GM23248 (cell line): ENCODE results near the gene PCSK9. TPM values are rescaled to one million over a fixed set of nuclear protein-coding genes. Genes with fewer than 3 reads are reported as not detected.
"Not testable (repeated sequence)": the region's sequence is repeated elsewhere in the genome, so short reads cannot be mapped to it uniquely, and the experiment has no call there.

Experiments used
- DNase-seq: peaks from one replicate; pipeline ENCODE4 v3.0.0-alpha.2; 2015
- H2AFZ ChIP-seq: fragments of 200-600 bp; sonication (generic); 2 replicates; pipeline ENCODE4 v1.6.1; 2016; ENCODE audit warnings: antibody characterized with exemption
- H3F3A ChIP-seq: fragments of 200-600 bp; sonication (generic); 2 replicates; pipeline ENCODE4 v1.6.1; 2016; ENCODE audit warnings: mild to moderate bottlenecking, antibody characterized with exemption, mixed run types; ENCODE audit not compliant: insufficient read depth
- H3K27ac ChIP-seq: fragments of 200-600 bp; sonication (generic); 2 replicates; pipeline ENCODE4 v1.5.1; 2016; ENCODE audit warnings: mild to moderate bottlenecking
- H3K27me3 ChIP-seq: fragments of 200-600 bp; sonication (generic); replicated peaks from 2 replicates; pipeline ENCODE4 v1.6.1; 2016; ENCODE audit warnings: mild to moderate bottlenecking; ENCODE audit not compliant: insufficient read depth
- H3K36me3 ChIP-seq: fragments of 200-600 bp; sonication (generic); 2 replicates; pipeline ENCODE4 v1.6.1; 2016; ENCODE audit warnings: low read depth, mild to moderate bottlenecking
- H3K4me1 ChIP-seq: fragments of 200-600 bp; sonication (generic); 2 replicates; pipeline ENCODE4 v1.6.1; 2016; ENCODE audit warnings: mild to moderate bottlenecking; ENCODE audit not compliant: insufficient read depth
- H3K4me2 ChIP-seq: fragments of 200-600 bp; sonication (generic); one replicate; pipeline ENCODE4 v1.6.1; 2016; ENCODE audit warnings: mild to moderate bottlenecking; ENCODE audit not compliant: unreplicated experiment
- H3K4me3 ChIP-seq: fragments of 200-600 bp; sonication (generic); 2 replicates; pipeline ENCODE4 v1.5.1; 2016; ENCODE audit warnings: mild to moderate bottlenecking
- H3K79me2 ChIP-seq: fragments of 200-600 bp; sonication (generic); 2 replicates; pipeline ENCODE4 v1.6.1; 2016; ENCODE audit warnings: mild to moderate bottlenecking; ENCODE audit not compliant: insufficient read depth
- H3K9ac ChIP-seq: fragments of 200-600 bp; sonication (generic); 2 replicates; pipeline ENCODE4 v1.6.1; 2016; ENCODE audit warnings: mild to moderate bottlenecking
- H3K9me2 ChIP-seq: fragments of 200-600 bp; sonication (generic); 2 replicates; pipeline ENCODE4 v1.6.1; 2016; ENCODE audit warnings: mixed run types, mild to moderate bottlenecking, moderate library complexity; ENCODE audit not compliant: insufficient read depth
- H3K9me3 ChIP-seq: fragments of 200-600 bp; sonication (generic); one replicate; pipeline ENCODE4 v1.6.1; 2017; ENCODE audit warnings: low read depth
- H4K20me1 ChIP-seq: fragments of 200-600 bp; sonication (generic); 2 replicates; pipeline ENCODE4 v1.6.0; 2016; ENCODE audit not compliant: insufficient read depth
- EZH2 ChIP-seq: fragments of 200-600 bp; sonication (generic); IDR thresholded peaks from 2 replicates; pipeline ENCODE4 v1.6.1; 2018; ENCODE audit warnings: antibody characterized with exemption, mild to moderate bottlenecking; ENCODE audit not compliant: insufficient read depth, poor library complexity, severe bottlenecking
- EZH2phosphoT487 ChIP-seq: fragments of 200-600 bp; sonication (generic); IDR thresholded peaks from 2 replicates; pipeline ENCODE4 v1.6.1; 2018; ENCODE audit warnings: antibody characterized with exemption, moderate library complexity, mild to moderate bottlenecking, low read depth; ENCODE audit not compliant: insufficient read depth
- WGBS, 2 experiments: methylation state at CpG; one replicate each; pipeline ENCODE4 v1.1.6; 2015 to 2017; ENCODE audit warnings: low lambda C conversion rate in 2 of 2, low coverage in 1 of 2; ENCODE audit errors: missing lambda C conversion rate in 2 of 2; 5-methylcytosine and 5-hydroxymethylcytosine counted together
- in situ Hi-C: fragments of 300-500 bp; cut with MboI; formaldehyde crosslinking; loops from 2 replicates; pipeline ENCODE4 v1.15.0; 2020
- polyA plus RNA-seq: library from polyadenylated mRNA; unstranded; fragments of >200 nt; fragmentation: Nextera tagmentation; extraction: Ambion mirVana; gene quantifications from 2 replicates; pipeline ENCODE4 v1.2.1, GENCODE V29; 2016
- total RNA-seq: library from RNA; depleted of rRNA; stranded (reverse); fragments of >200 nt; shearing (Covaris generic); gene quantifications from 2 replicates; pipeline ENCODE4 v1.2.3, GENCODE V29; 2014; rRNA removed

The PCSK9 gene
- total and polyA plus RNA-seq, 2 experiments from 2014 or later = 0.11 to 0.16 TPM

DNA sequence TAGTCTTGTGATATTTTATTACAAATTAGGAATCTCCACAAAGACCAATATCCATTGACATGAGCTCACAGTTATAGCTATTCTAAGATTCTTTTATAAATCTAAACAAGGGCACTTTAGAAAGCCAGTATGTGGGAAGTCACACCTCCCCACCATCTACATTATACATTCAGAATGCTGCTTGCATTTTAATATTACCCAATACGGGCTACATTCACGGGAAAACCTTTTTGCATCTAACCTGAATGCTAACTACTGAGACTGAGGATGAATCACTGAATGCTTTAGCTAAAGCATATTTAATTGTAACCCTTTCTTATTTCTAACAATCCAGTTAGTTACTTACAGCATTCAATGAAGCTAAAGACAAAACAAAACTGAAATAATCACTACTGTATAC lies 53.1 kb downstream of the PCSK9 start:
- H3F3A ChIP-seq = no peaks in the 10 kb centered on the region
- no peak for TF ChIP-seq EZH2phosphoT487
- no peak for TF ChIP-seq EZH2
- H3K9ac ChIP-seq = no peak overlapping the region
- no peaks in the 10 kb centered on the region for H3K9me2 ChIP-seq
- no peak overlapping the region for H2AFZ ChIP-seq
- no peak overlapping the region for H3K27ac ChIP-seq
- no peaks in the 10 kb centered on the region for H3K27me3 ChIP-seq
- peaks cover 86% of the 10 kb centered on the region for H3K36me3 ChIP-seq
- no peaks in the 10 kb centered on the region for H3K4me1 ChIP-seq
- in situ Hi-C loops = no loop called here
- H3K79me2 ChIP-seq = no peaks in the 10 kb centered on the region
- no peaks in the 10 kb centered on the region for H3K9me3 ChIP-seq
- no peak for DNase-seq
- WGBS, 2 experiments = 97 to 100% methylated on average over 2 of the region's 2 CpGs
- no peak overlapping the region for H3K4me3 ChIP-seq
- H4K20me1 ChIP-seq = no peaks in the 10 kb centered on the region
- no peak overlapping the region for H3K4me2 ChIP-seq

DNA sequence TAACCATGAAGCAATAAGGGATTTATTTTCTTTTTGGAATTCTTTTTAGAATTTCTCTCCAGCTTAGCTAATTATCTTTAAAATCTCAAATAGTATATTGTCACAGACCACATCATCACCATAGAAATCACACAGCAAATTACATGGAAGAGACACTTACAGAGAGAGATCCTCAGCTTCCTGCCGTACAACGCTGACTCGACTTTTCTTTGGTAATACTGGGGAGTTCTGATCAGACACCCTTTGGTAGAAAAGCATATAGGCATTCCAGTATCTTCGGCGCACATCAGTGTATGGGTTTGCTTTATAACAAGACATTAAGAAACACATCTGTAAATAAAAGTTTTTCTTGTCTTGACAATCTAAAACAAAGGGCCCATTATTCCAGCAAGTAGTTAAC lies 55.7 kb downstream of the PCSK9 start:
- in situ Hi-C loops = no loop called here
- Histone ChIP-seq H3K9ac (no peak overlapping the region), H3K27me3 (no peaks in the 10 kb centered on the region), H3K4me2 (no peak overlapping the region), H3K79me2 (no peaks in the 10 kb centered on the region), H3F3A (no peaks in the 10 kb centered on the region), H3K27ac (no peak overlapping the region), H3K4me1 (no peaks in the 10 kb centered on the region), H2AFZ (no peak overlapping the region), H3K4me3 (no peak overlapping the region), H3K9me2 (no peaks in the 10 kb centered on the region), H4K20me1 (no peaks in the 10 kb centered on the region), H3K36me3 (peaks cover 92% of the 10 kb centered on the region), H3K9me3 (no peaks in the 10 kb centered on the region)
- no peak for TF ChIP-seq EZH2
- no peak for TF ChIP-seq EZH2phosphoT487
- WGBS, 2 experiments = 98 to 100% methylated on average over 5 of the region's 5 CpGs
- no peak for DNase-seq

DNA sequence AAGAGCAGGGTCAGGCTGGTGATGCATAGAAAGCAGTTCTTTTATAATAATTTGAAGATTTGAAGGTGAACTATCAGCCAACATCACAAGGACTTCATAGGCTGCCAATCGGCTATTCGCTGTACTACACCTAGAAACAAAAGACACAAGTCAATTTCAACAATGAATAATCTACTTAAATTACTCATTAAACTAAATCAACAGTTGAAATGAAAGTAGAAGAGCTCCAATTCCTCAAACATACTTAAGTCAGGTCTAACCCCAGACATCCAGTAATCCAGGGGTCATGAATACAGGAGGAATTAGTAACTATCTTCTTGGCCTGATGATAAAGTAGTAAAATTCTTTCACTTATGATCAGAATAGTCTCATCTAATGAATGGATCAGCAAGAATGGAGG lies 64.5 kb downstream of the PCSK9 start:
- 96 to 98% methylated on average over 2 of the region's 2 CpGs for WGBS, 2 experiments
- in situ Hi-C loops = no loop called here
- no peak for TF ChIP-seq EZH2phosphoT487
- TF ChIP-seq EZH2 = no peak

DNA sequence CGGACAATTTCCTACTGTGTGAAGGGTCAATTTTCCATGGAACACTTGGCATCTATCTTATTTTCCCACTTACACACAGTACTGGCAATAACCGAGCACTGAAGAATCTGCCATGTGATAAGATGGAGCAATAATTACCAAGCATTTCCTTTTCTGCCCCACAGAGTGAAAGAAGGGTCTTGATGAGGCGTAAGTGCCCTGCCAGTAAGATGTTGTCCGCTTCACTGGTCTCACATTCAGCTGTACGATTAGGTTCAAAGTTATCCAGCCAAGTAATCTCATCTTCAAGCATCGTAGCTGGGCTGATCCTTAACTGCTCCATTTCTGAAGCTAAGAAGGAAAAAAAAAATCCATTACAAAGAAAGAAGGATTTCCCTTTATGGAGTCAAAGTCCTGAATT lies 67.8 kb downstream of the PCSK9 start:
- H3K36me3 ChIP-seq = peaks cover 77% of the 10 kb centered on the region
- TF ChIP-seq EZH2 (no peak), EZH2phosphoT487 (no peak)

More for the DNA sequence above, 64.5 kb downstream of the PCSK9 start:
- no peak overlapping the region for H2AFZ ChIP-seq
- no peak overlapping the region for H3K9ac ChIP-seq
- H3K27me3 ChIP-seq = no peaks in the 10 kb centered on the region
- H3K4me1 ChIP-seq = no peaks in the 10 kb centered on the region
- no peaks in the 10 kb centered on the region for H3F3A ChIP-seq
- H3K79me2 ChIP-seq = no peaks in the 10 kb centered on the region
- no peak overlapping the region for H3K27ac ChIP-seq
- no peaks in the 10 kb centered on the region for H4K20me1 ChIP-seq
- peaks cover 83% of the 10 kb centered on the region for H3K36me3 ChIP-seq
- no peaks in the 10 kb centered on the region for H3K9me2 ChIP-seq
- no peak for DNase-seq
- no peak overlapping the region for H3K4me2 ChIP-seq
- H3K4me3 ChIP-seq = no peak overlapping the region
- no peaks in the 10 kb centered on the region for H3K9me3 ChIP-seq

DNA sequence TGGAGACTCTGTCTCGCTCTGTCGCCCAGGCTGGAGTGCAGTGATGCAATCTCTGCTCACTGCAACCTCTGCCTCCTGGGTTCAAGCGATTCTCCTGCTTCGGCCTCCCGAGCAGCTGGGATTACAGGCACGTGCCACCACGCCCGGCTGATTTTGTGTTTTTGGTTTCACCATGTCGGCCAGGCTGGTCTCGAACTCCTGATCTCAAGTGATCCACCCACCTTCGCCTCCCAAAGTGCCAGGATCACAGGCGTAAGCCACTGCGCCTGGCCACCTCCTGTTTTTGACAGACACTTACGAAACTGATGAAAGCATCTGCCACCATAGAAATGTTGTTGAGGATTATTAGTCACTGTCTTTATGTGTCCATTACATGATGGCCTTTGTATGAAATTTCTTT lies 69.7 kb downstream of the PCSK9 start:
- H3F3A ChIP-seq, H3K79me2 ChIP-seq, H3K9me3 ChIP-seq, H3K9me2 ChIP-seq, H4K20me1 ChIP-seq, in situ Hi-C loops, H3K4me2 ChIP-seq, DNase-seq, H3K4me3 ChIP-seq, H3K27ac ChIP-seq, H3K4me1 ChIP-seq, H2AFZ ChIP-seq, H3K9ac ChIP-seq, H3K27me3 ChIP-seq: not testable (repeated sequence)
- H3K36me3 ChIP-seq = peaks cover 79% of the 10 kb centered on the region
- 97 to 99% methylated on average over 14 of the region's 14 CpGs for WGBS, 2 experiments

More for the DNA sequence above, 67.8 kb downstream of the PCSK9 start:
- no peak overlapping the region for H3K4me2 ChIP-seq
- no peaks in the 10 kb centered on the region for H3K79me2 ChIP-seq
- no peaks in the 10 kb centered on the region for H3K9me3 ChIP-seq
- no peaks in the 10 kb centered on the region for H3F3A ChIP-seq
- H3K4me3 ChIP-seq = no peak overlapping the region
- 91 to 93% methylated on average over 6 of the region's 6 CpGs for WGBS, 2 experiments
- no peak for DNase-seq
- no peak overlapping the region for H3K27ac ChIP-seq
- H3K9ac ChIP-seq = no peak overlapping the region
- in situ Hi-C loops = no loop called here
- no peaks in the 10 kb centered on the region for H3K4me1 ChIP-seq
- H4K20me1 ChIP-seq = no peaks in the 10 kb centered on the region
- no peaks in the 10 kb centered on the region for H3K27me3 ChIP-seq
- H2AFZ ChIP-seq = no peak overlapping the region
- no peaks in the 10 kb centered on the region for H3K9me2 ChIP-seq

Other genes starting within 250 kb of the PCSK9 start
- not detected in 2 replicates for gene TTC22, start 238.2 kb upstream of the PCSK9 start, total RNA-seq
- gene TTC22, start 238.2 kb upstream of the PCSK9 start, polyA plus RNA-seq = not detected in 2 replicates
- gene DHCR24, start 152.4 kb upstream of the PCSK9 start, total RNA-seq = 40.7 and 63.4 TPM in 2 replicates
- 42.5 and 44.1 TPM in 2 replicates for gene DHCR24, start 152.4 kb upstream of the PCSK9 start, polyA plus RNA-seq
- not detected in 2 replicates for gene TMEM61, start 58.9 kb upstream of the PCSK9 start, total RNA-seq
- gene TMEM61, start 58.9 kb upstream of the PCSK9 start, polyA plus RNA-seq = not detected in 2 replicates
- gene BSND, start 40.6 kb upstream of the PCSK9 start, total RNA-seq = not detected in 2 replicates
- not detected in 2 replicates for gene BSND, start 40.6 kb upstream of the PCSK9 start, polyA plus RNA-seq
- gene USP24, start 175.8 kb downstream of the PCSK9 start, total RNA-seq = 16.3 and 26.9 TPM in 2 replicates
- gene USP24, start 175.8 kb downstream of the PCSK9 start, polyA plus RNA-seq = 3.3 and 4.4 TPM in 2 replicates